Osteoblast (primary cell): ENCODE results near the gene DCXR. TPM values are rescaled to one million over a fixed set of nuclear protein-coding genes. Genes with fewer than 3 reads are reported as not detected.

Experiments
- DNase-seq: peaks from one replicate; pipeline ENCODE4 v3.0.0; 2011; ENCODE audit warnings: low spot score, mixed read lengths; ENCODE audit not compliant: insufficient read length; ENCODE audit errors: missing footprints
- H2AFZ ChIP-seq: 2 replicates; pipeline ENCODE4 v1.6.0; 2011; ENCODE audit warnings: mild to moderate bottlenecking, low read length
- H3K27ac ChIP-seq: 2 replicates; pipeline ENCODE4 v1.5.1; 2011; ENCODE audit warnings: mild to moderate bottlenecking, low read depth, low read length, moderate library complexity
- H3K27me3 ChIP-seq: 2 replicates; pipeline ENCODE4 v1.6.0; 2012; ENCODE audit warnings: mild to moderate bottlenecking, control low read depth, inconsistent platforms, low read length, moderate library complexity; ENCODE audit not compliant: insufficient read depth
- H3K36me3 ChIP-seq: 2 replicates; pipeline ENCODE4 v1.5.1; 2011; ENCODE audit warnings: mild to moderate bottlenecking, low read length, control low read depth, moderate library complexity; ENCODE audit not compliant: insufficient read depth
- H3K4me1 ChIP-seq: 2 replicates; pipeline ENCODE4 v1.5.1; 2011; ENCODE audit warnings: mild to moderate bottlenecking, low read length, control low read depth, moderate library complexity; ENCODE audit not compliant: insufficient read depth
- H3K4me2 ChIP-seq: 2 replicates; pipeline ENCODE4 v1.6.0; 2011; ENCODE audit warnings: mild to moderate bottlenecking, low read length; ENCODE audit not compliant: insufficient read depth
- H3K4me3 ChIP-seq: fragments of 200-600 bp; sonication (generic); 3 replicates; pipeline ENCODE4 v1.5.1; 2012; ENCODE audit warnings: mild to moderate bottlenecking, low read length, inconsistent platforms; ENCODE audit not compliant: insufficient read depth
- H3K79me2 ChIP-seq: 2 replicates; pipeline ENCODE4 v1.6.0; 2012; ENCODE audit warnings: mild to moderate bottlenecking, low read length, control low read depth, inconsistent platforms; ENCODE audit not compliant: insufficient read depth
- H3K9me3 ChIP-seq: 2 replicates; pipeline ENCODE4 v1.5.1; 2011; ENCODE audit warnings: low read depth, low read length, control low read depth
- H4K20me1 ChIP-seq: 2 replicates; pipeline ENCODE4 v1.6.0; 2012; ENCODE audit warnings: mild to moderate bottlenecking, low read length, control low read depth; ENCODE audit not compliant: insufficient read depth
- CTCF ChIP-seq: IDR thresholded peaks from 2 replicates; pipeline ENCODE4 v1.5.1; 2011; ENCODE audit warnings: mild to moderate bottlenecking, low read depth, low read length, moderate library complexity; ENCODE audit errors: extremely low read depth
- total RNA-seq: library from RNA; depleted of rRNA; stranded (reverse); fragments of >200 nt; gene quantifications from 2 replicates; pipeline ENCODE4 v1.2.3, GENCODE V29; 2012

The DCXR gene
- 23.9 and 31.8 TPM in 2 replicates for total RNA-seq

GRCh38 chr17:82037092-82037888 lies at the start of gene DCXR:
Gene DCXR (minus strand): TSS chr17:82037697. CDS start chr17:82037682, 15 bp downstream.
- DNase-seq, result peak; percentile 100
- Histone ChIP-seq H2AFZ (peak within 1 kb of the TSS; percentile 93), H3K27me3 (no peaks in the 10 kb centered on the region), H3K4me1 (peaks cover 20% of the 10 kb centered on the region), H3K27ac (peak within 1 kb of the TSS; percentile 60), H3K4me3 (peak within 1 kb of the TSS; percentile 83), H3K9me3 (no peaks in the 10 kb centered on the region), H4K20me1 (peaks cover 5% of the 10 kb centered on the region), H3K79me2 (no peaks in the 10 kb centered on the region), H3K4me2 (peak within 1 kb of the TSS; percentile 95), H3K36me3 (no peaks in the 10 kb centered on the region)
- TF ChIP-seq CTCF, result peak; percentile 56

- Histone ChIP-seq H3K4me1 (no peaks in the 10 kb centered on the region), H3K36me3 (peaks cover 50% of the 10 kb centered on the region), H4K20me1 (no peaks in the 10 kb centered on the region)
These were observed 48.7 kb upstream of the DCXR start for GRCh38 chr17:82085931-82086764.

GRCh38 chr17:82085031-82085861 lies 47.7 kb upstream of the DCXR start:
- H3K36me3 ChIP-seq, result peaks cover 54% of the 10 kb centered on the region
- no peak overlapping the region for H3K27ac ChIP-seq
- H2AFZ ChIP-seq, result no peak overlapping the region
- no peaks in the 10 kb centered on the region for H3K27me3 ChIP-seq
- no peaks in the 10 kb centered on the region for H3K9me3 ChIP-seq
- no peaks in the 10 kb centered on the region for H3K4me1 ChIP-seq
- no peak overlapping the region for H3K4me2 ChIP-seq
- TF ChIP-seq CTCF, result no peak
- no peak for DNase-seq
- H3K4me3 ChIP-seq, result no peak overlapping the region
- H3K79me2 ChIP-seq, result no peaks in the 10 kb centered on the region
- no peaks in the 10 kb centered on the region for H4K20me1 ChIP-seq

More at GRCh38 chr17:82085931-82086764, 48.7 kb upstream of the DCXR start:
- Histone ChIP-seq H3K79me2 (no peaks in the 10 kb centered on the region), H3K27me3 (no peaks in the 10 kb centered on the region), H3K9me3 (no peaks in the 10 kb centered on the region), H3K4me2 (no peak overlapping the region), H2AFZ (no peak overlapping the region), H3K4me3 (no peak overlapping the region), H3K27ac (no peak overlapping the region)
- DNase-seq, result peak; percentile 88
- TF ChIP-seq CTCF, result no peak
